ENCODE measurements around the gene BCL2L11. TPM values are rescaled to one million over a fixed set of nuclear protein-coding genes. Genes with fewer than 3 reads are reported as not detected.

Gene BCL2L11
- total RNA-seq, 1 experiment from 2014 or later, result 21.2 TPM

- no peak overlapping the region for H3K9ac ChIP-seq (ENCODE audit: extremely low read depth, insufficient read length, low read length)
- Mint-ChIP-seq H3K4me1 (no peaks in the 10 kb centered on the region; a peak in 1 of 4 replicates), H3K36me3 (ENCODE audit: insufficient read depth in 1 of 3, low read depth in 3 of 3) (peaks cover 0 to 3% (median 0%) of the 10 kb centered on the region in 3 experiments; a peak in 1 of 7 replicates), H3K27me3 (ENCODE audit: low read depth) (no peaks in the 10 kb centered on the region), H3K4me3 (no peak overlapping the region), H3K27ac (no peak overlapping the region), H3K9me3 (no peaks in the 10 kb centered on the region)
- WGBS (ENCODE audit: extremely low coverage, insufficient read length, low lambda C conversion rate), result no CpG with 5 or more reads among the region's 2 CpGs
- H4K8ac ChIP-seq (replicated peaks; ENCODE audit: insufficient read length, low read depth, low read length), result no peak overlapping the region
- no peak overlapping the region for H3K23ac ChIP-seq (ENCODE audit: insufficient read length, low read depth, low read length)
- no peak overlapping the region for H3K4ac ChIP-seq (ENCODE audit: low read depth, low read length)
- H2AK5ac ChIP-seq (ENCODE audit: insufficient read length, low read length), result no peak overlapping the region
- TF ChIP-seq CTCF (conservative IDR thresholded peaks at IDR 0.05), result no peak
- H3K27ac ChIP-seq (ENCODE audit: insufficient read length, low read depth, low read length), result no peak overlapping the region
- H2BK5ac ChIP-seq (ENCODE audit: insufficient read length, low read length), result no peak overlapping the region
- H4K5ac ChIP-seq (ENCODE audit: insufficient read length, low read depth, low read length), result no peak overlapping the region
- H3K79me2 ChIP-seq (ENCODE audit: insufficient read depth, low read length), result no peaks in the 10 kb centered on the region
- H3K18ac ChIP-seq (ENCODE audit: insufficient read length, low read depth, low read length), result no peak overlapping the region
- H3K79me1 ChIP-seq (ENCODE audit: insufficient read depth, low read depth, low read length, poor library complexity, severe bottlenecking), result no peaks in the 10 kb centered on the region
- no peak overlapping the region for H3K14ac ChIP-seq (ENCODE audit: insufficient read depth, low read length)
- no peaks in the 10 kb centered on the region for H3K9me3 ChIP-seq (ENCODE audit: control insufficient read depth, low read depth, low read length)
- no peak overlapping the region for H2AFZ ChIP-seq (ENCODE audit: low read length)
- DNase-seq, result no peak
- no peak overlapping the region for H3K4me2 ChIP-seq (ENCODE audit: insufficient read depth, insufficient read length, low read length)
- no peaks in the 10 kb centered on the region for H3K27me3 ChIP-seq (ENCODE audit: insufficient read depth, low read length)
- no peak overlapping the region for H2BK120ac ChIP-seq (ENCODE audit: low read depth, low read length, poor library complexity, severe bottlenecking)
- H4K20me1 ChIP-seq (ENCODE audit: control insufficient read depth, insufficient read depth, insufficient read length), result no peaks in the 10 kb centered on the region
- H3K23me2 ChIP-seq (ENCODE audit: insufficient read length, low read depth, low read length, poor library complexity, severe bottlenecking), result no peaks in the 10 kb centered on the region
- no peak overlapping the region for H4K91ac ChIP-seq (ENCODE audit: insufficient read length, low read depth, low read length)
- H3K4me1 ChIP-seq (ENCODE audit: insufficient read depth, low read length), result no peaks in the 10 kb centered on the region
- H2BK12ac ChIP-seq (ENCODE audit: insufficient read length, low read depth, low read length), result no peak overlapping the region
- H2BK20ac ChIP-seq (ENCODE audit: low read depth, low read length, poor library complexity, severe bottlenecking), result no peak overlapping the region
- no peak overlapping the region for H3T11ph ChIP-seq (ENCODE audit: low read length)
- H3K56ac ChIP-seq (ENCODE audit: insufficient read length, low read depth, low read length), result no peak overlapping the region
- no peak overlapping the region for H2BK15ac ChIP-seq (ENCODE audit: low read depth, low read length)
These were observed 26.0 kb upstream of the BCL2L11 start for GRCh38 chr2:111094691-111095090.

Measured in H9 (cell line).